RPMI7951 (cell line): ENCODE data around the gene TASP1. TPM values are rescaled to one million over a fixed set of nuclear protein-coding genes. Genes with fewer than 3 reads are reported as not detected.
A peak's percentile ranks its signal among the peaks of the same experiment; 100 is the strongest.

Experiments used
- DNase-seq: peaks from one replicate; pipeline ENCODE4 v3.0.0-alpha.2; 2012; ENCODE audit warnings: low read depth
- total RNA-seq: library from RNA; depleted of rRNA; stranded (reverse); fragments of >200 nt; shearing (Covaris generic); gene quantifications from 2 replicates; pipeline ENCODE4 v1.2.3, GENCODE V29; 2014

The TASP1 gene
- total RNA-seq, 1 experiment from 2014 or later: 9.6 TPM

DNA sequence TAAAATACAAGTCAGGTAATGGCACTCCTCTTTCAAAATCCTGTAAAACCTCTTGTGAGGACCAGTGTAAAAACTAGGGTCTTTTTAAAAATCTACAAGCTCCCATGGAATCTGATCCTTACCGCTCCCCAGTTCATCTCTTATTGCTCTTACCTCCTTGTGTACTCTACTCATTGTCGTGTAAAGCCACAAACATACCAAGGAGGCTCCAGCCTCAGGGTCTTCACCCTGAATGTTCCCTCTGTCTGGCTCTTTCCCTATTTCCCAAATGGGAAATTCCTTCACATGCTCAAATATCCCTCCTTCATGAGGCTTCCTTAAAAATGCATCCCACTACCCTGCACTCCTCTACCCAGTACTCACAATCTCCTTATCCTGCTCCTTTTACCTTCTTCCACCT, 67.1 kb downstream of the TASP1 start:
- no peak for DNase-seq

DNA sequence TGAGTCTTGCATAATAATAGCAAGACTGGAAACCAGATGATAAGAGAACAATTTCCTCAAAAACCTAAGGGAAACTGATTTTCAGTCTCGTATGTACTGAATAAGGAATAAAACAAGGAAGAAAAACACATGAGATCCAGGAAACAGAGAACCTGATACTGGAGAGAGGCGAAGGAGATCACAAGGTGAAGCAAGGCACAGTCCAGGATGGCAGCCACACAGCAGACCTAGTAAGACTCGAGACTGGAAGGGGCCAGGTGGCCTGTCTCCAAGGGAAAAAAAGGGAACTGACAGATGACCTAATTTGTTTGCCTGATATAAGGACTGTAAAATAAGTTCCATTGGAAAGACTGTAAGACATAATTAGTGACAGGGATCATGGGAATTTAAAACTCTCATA, 71.1 kb downstream of the TASP1 start:
- no peak for DNase-seq

DNA sequence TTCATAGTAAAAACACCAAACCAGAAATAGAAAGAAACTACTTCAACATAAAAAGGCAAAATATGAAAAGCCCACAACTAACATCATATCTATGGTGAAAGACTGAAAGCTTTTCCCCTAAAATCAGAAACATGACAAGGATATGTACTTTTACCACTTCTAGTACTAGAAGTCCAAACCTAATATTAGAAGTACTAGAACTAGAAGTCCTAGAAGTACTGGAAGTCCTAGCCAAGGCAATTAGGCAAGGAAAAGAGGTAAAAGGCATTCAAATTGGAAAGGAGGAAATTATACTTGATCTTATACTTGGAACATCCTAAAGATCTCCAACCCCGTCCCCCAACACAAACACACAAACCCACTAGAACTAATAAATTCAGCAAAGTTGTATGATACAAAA, 74.9 kb downstream of the TASP1 start:
- no peak for DNase-seq

GRCh38 chr20:13554706-13555105, 84.0 kb downstream of the TASP1 start:
- peak; percentile 7 for DNase-seq

DNA sequence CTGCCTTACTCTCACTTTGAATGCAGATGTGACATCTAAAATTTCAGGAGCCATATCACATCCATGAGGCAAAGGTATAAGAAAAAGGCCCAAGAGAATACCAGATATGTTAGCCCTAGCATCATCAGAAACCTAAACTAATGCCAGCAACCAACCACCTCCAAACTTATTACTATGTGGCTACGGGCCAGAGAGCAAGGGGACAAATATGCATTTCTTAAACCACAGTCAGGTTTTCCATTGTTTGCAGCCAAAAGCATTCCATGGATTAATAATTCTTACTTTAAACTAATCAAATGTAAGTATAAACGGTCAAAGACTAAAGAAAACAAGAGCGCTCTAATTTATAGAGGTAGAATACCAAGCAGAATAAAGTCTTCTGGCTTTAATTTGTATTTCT, 84.7 kb downstream of the TASP1 start:
- no peak for DNase-seq

- DNase-seq: peak; percentile 19
Measured at GRCh38 chr20:13552061-13552460, 86.7 kb downstream of the TASP1 start.

DNA sequence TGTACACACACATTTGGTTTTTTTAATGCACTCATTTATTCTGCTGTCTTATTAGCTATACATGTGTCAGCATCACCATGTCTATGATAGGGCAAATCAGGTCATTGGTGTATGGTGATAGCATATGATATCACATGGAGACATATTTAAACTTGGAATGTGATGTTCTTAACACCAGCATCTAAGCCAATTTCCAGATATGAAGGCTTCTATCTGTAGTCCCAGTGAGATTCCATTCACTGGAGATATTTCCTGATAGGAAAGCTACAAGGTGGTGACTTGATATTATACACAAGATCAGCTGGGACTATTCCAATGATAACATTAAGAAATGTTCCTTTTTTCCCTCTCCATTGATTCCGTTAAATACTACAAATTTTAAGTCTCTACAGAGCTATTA, 89.3 kb downstream of the TASP1 start:
- DNase-seq: no peak

GRCh38 chr20:13546497-13547131, 92.1 kb downstream of the TASP1 start:
- peak; percentile 69 for DNase-seq

DNA sequence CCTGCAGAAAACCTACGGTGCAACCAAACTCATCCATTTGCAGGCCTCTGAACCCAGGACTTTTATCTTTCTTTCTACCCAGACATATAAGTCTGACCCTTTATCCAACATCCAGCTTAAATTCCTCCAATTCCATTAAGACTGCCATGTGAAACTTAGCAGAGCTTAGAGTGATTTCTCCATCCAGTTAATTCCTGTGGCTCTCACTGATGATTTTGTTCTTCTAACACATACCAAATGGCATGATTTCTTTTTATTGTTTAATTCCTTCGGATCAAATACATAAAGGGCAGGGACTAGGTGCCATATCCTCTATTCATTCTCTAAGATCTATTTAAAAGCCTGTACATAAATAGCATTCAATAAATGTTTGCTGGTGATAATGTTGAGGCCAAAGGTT, 92.9 kb downstream of the TASP1 start:
- no peak for DNase-seq

GRCh38 chr20:13543783-13544182, 94.9 kb downstream of the TASP1 start:
- no peak for DNase-seq

DNA sequence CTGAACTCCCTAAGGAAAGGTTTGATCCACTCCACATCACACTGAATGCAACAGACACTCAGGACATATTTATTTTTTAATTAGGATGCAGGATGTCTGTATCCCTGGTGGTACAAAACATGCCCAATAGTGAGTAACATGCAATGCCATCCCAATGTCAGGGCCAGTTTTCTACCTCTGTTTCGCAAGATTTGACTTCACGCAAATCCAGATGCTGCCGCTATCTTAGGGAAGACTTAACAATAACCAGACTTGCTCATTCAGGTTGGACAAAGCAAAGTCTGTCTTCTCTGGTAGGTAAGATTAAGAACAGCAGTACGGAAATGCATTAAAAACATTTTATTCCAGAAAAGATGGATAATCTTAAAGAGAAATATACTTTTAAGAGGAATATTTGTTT, 103.1 kb downstream of the TASP1 start:
- no peak for DNase-seq

DNA sequence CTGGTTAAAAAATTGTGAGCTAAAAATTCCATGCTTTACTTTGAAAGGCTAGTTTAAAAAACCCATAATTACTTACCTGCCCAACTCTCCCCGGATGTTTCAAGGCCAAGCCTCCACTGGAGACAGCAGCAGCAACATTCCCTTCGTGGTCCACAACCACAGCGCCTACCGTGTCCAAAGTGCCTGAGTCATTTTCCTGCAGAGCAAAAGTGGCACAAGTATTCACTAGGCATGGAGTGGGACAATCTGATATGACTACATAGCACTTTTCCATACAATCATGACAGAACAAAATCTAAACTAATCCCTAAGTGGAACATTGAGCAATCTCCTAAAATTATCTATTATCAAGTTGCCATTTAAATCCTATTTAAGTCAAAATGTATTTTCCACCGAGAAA, 104.8 kb downstream of the TASP1 start:
- DNase-seq: peak; percentile 73

- no peak for DNase-seq
Measured at GRCh38 chr20:13530146-13530545, 108.6 kb downstream of the TASP1 start.

DNA sequence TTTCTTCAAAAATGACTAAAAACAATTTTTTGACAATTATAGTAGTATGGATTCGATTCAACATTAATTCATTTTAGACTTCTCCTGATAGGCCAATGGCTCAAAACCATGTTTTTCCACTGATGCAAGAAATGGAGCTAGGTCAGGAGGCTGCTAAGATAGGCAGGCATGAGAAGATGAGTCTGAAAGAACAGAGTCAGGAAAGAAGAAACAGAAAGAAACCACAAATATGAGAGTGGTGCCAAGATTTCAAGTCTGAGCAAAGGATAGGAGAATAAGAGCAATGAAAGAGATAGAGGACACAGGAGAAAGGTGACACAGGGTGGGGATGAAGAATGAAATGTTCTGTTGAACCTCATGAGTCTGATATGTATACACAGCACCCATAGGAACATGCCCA, 112.2 kb downstream of the TASP1 start:
- DNase-seq: peak; percentile 47

DNA sequence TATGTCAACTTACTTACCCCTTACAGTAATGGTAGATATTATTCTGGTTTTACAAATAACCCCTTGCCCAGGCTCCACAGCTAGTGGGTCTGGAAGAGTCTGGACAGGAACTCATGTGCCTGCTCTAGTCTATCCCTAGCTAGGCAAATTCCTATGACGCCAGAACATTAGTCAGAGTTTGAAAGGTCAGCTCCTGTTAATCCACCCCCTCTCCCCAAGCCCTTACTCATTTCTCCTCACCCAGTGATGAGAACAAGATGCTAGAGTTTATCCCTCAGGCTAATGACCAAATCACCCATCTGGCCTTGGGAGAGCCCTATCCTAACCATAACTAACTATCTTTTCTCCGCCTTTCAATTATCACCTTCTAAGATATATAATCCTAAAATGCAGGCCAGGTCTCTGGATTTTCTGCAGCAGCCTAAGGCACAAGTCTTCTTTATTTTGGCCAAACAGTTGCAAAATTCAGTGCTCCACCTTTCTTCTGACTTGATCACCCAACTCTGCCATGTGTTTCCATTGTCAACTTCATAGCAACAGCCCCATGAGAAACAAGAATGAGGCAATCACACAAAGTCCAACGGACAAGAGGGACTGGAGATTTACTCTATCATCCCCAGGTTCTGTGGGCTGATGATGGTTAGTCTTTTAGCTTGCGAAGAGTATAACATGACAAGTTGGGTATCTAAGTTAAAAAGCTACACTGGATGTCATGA, 113.3 kb downstream of the TASP1 start:
- peak; percentile 99 for DNase-seq

DNA sequence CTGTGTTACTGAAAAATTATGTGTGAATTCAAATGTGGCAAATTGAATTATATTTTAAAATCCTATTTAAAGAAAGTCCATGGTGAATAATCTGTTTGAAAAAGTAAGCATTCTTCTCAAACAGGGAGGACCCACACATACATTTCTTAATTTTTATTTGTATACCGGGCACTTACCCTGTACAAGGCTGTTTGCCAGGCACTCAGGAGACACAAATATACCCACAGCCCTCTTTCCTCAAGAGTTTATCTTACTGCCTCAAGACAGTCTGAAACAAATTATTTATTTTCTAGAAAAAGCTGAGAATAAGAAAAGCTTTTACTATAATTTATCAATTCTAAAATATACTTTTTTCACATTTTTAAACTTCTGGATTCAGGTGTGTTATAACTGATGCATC, 114.4 kb downstream of the TASP1 start:
- no peak for DNase-seq

DNA sequence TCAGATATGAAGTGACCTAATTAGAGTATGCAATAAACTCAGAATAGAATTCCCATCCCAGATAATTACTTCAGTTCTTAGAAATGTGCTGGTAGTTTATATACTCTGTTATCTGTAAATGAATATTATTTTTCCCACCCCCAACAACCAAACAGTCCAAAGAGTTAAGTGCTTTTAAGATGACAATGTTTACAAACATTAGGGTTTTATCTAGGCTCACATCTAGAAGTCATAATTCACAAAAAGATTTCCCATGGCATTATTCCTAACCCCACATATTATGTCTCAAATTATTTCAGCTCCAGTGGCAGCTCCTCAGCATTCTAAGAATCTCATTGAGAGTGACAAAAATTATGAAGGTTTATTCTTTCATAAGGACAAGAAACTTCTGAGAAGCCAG, 120.9 kb downstream of the TASP1 start:
- DNase-seq: no peak

DNA sequence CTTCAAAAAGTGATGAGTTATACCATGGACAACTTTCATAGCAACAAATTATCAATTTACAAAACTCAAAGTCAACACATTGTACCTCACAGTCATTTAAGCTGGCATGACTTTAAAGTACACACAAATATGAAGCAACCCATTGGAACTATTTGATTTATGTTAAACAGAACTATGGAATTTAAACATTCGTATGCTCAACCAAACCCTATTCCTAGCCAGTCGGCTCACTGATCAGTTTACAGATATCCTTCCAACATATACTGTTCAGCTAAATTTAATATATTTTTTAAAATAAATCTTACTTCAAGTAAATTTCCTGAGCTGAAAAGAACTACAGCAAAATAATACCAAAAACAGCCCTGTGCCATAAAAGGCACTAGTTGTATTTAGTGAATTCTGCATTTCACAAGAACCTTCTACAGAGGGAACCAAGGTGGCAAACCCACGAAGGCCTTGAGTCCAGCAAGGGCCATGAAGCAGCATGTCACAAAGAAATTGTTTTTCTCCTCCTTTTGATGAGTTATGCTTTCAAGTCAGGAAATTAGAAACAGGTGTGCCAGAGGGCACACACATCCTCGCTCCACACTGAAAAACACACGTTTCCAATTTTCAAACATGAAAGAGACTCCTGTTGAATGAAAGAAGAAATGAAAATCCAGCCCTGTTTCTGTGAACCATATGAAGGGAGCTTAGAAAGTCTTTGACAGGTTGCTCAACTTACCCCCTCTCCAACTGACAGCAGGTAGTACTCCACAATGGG, 122.8 kb downstream of the TASP1 start:
- DNase-seq: peak; percentile 60

- no peak for DNase-seq
Measured at GRCh38 chr20:13515291-13515690, 123.4 kb downstream of the TASP1 start.

GRCh38 chr20:13510837-13511488, 127.8 kb downstream of the TASP1 start:
- no peak for DNase-seq

GRCh38 chr20:13507646-13508045, 131.1 kb downstream of the TASP1 start:
- no peak for DNase-seq

- DNase-seq: no peak
Measured at GRCh38 chr20:13501500-13501899, 137.2 kb downstream of the TASP1 start.
